Keratinocyte (primary cell): Measurements from ENCODE around the gene ADGRF3. TPM values are rescaled to one million over a fixed set of nuclear protein-coding genes. Genes with fewer than 3 reads are reported as not detected.

Experiments used
- DNase-seq: peaks from one replicate; pipeline ENCODE4 v3.0.0-alpha.2; 2011; ENCODE audit warnings: low read depth, missing footprints, low spot score
- FAIRE-seq: peaks from 2 replicates; lab custom pipeline; 2011; peaks lifted over from hg19 to GRCh38; lab: Jason Lieb, UNC
- H2AFZ ChIP-seq: 2 replicates; pipeline ENCODE4 v1.6.0; 2012; ENCODE audit warnings: low read length, control low read depth, inconsistent platforms; ENCODE audit not compliant: control insufficient read depth
- H3K27ac ChIP-seq: 2 replicates; pipeline ENCODE4 v1.5.1; 2011; ENCODE audit warnings: low read length; ENCODE audit not compliant: control insufficient read depth, insufficient read depth
- H3K27me3 ChIP-seq: 3 replicates; pipeline ENCODE4 v1.6.0; 2011; ENCODE audit warnings: low read length; ENCODE audit not compliant: control insufficient read depth, insufficient read depth; ENCODE audit errors: extremely low read depth
- H3K36me3 ChIP-seq, 2 experiments: 2 replicates in 1 of 2; 3 replicates in 1 of 2; pipeline ENCODE4 v1.5.1; 2011; ENCODE audit warnings: low read length in 2 of 2, mild to moderate bottlenecking in 1 of 2; ENCODE audit not compliant: control insufficient read depth in 2 of 2, insufficient read depth in 2 of 2; ENCODE audit errors: extremely low read depth in 1 of 2
- H3K4me1 ChIP-seq: 3 replicates; pipeline ENCODE4 v1.5.1; 2011; ENCODE audit warnings: low read length; ENCODE audit not compliant: control insufficient read depth, insufficient read depth; ENCODE audit errors: extremely low read depth
- H3K4me2 ChIP-seq: 3 replicates; pipeline ENCODE4 v1.6.0; 2011; ENCODE audit warnings: low read depth, low read length; ENCODE audit not compliant: control insufficient read depth, insufficient read depth; ENCODE audit errors: extremely low read depth
- H3K4me3 ChIP-seq, 3 experiments: fragments of 200-600 bp in 1 of 3; sonication (generic) in 1 of 3; 2 replicates in 2 of 3; 3 replicates in 1 of 3; pipeline ENCODE4 v1.5.1; 2011 to 2016; ENCODE audit warnings: low read length in 3 of 3, mild to moderate bottlenecking in 3 of 3, control low read depth in 2 of 3, inconsistent platforms in 1 of 3, low read depth in 1 of 3, mixed read lengths in 1 of 3, mixed run types in 1 of 3, moderate library complexity in 1 of 3; ENCODE audit not compliant: control insufficient read depth in 2 of 3, insufficient read depth in 2 of 3; ENCODE audit errors: extremely low read depth in 1 of 3
- H3K79me2 ChIP-seq: 2 replicates; pipeline ENCODE4 v1.6.0; 2012; ENCODE audit warnings: low read length; ENCODE audit not compliant: control insufficient read depth, insufficient read depth
- H3K9ac ChIP-seq: 3 replicates; pipeline ENCODE4 v1.6.0; 2011; ENCODE audit warnings: low read length; ENCODE audit not compliant: control insufficient read depth, insufficient read depth; ENCODE audit errors: extremely low read depth
- H3K9me1 ChIP-seq: 3 replicates; pipeline ENCODE4 v1.6.0; 2011; ENCODE audit warnings: low read length; ENCODE audit not compliant: control insufficient read depth, insufficient read depth; ENCODE audit errors: extremely low read depth
- H3K9me3 ChIP-seq: 2 replicates; pipeline ENCODE4 v1.5.1; 2012; ENCODE audit warnings: low read depth, low read length; ENCODE audit not compliant: control insufficient read depth
- H4K20me1 ChIP-seq: 3 replicates; pipeline ENCODE4 v1.6.0; 2011; ENCODE audit warnings: low read length; ENCODE audit not compliant: control insufficient read depth, insufficient read depth; ENCODE audit errors: extremely low read depth
- CTCF ChIP-seq, 3 experiments: IDR thresholded peaks in 1 of 3; conservative IDR thresholded peaks in 1 of 3; optimal IDR thresholded peaks in 1 of 3; 2 replicates in 2 of 3; 3 replicates in 1 of 3; pipeline versions ENCODE3 to v1.5.1; 2011; ENCODE audit warnings: low read length in 3 of 3, mild to moderate bottlenecking in 3 of 3, moderate library complexity in 2 of 3, control low read depth in 1 of 3, inconsistent platforms in 1 of 3; ENCODE audit not compliant: insufficient read depth in 2 of 3; ENCODE audit errors: extremely low read depth in 1 of 3
- EZH2 ChIP-seq: IDR thresholded peaks from one replicate; pipeline ENCODE4 v1.6.1; 2012; ENCODE audit warnings: inconsistent platforms, mild to moderate bottlenecking, low read length, moderate library complexity
- dilution Hi-C: fragments of 300-500 bp; cut with MboI; formaldehyde crosslinking; loops from one replicate; pipeline ENCODE4 v1.7.0; 2020; ENCODE audit warnings: low sequenced_read_pairs; ENCODE audit not compliant: extremely low pct_ligation_motif_present
- polyA plus RNA-seq, 5 experiments: library from polyadenylated mRNA; depleted of rRNA in 3 of 5; stranded (reverse) in 3 of 5; stranded (forward) in 1 of 5; unstranded in 1 of 5; fragments of >200 nt; gene quantifications; 1 replicate in 1 of 5; 2 replicates in 3 of 5; 3 replicates in 1 of 5; pipeline versions ENCODE4 v1.2.1 to v1.2.3, GENCODE V29; 2011 to 2012; ENCODE audit warnings: missing spikeins in 2 of 5, low read depth in 1 of 5, low replicate concordance in 1 of 5

The ADGRF3 gene
- polyA plus RNA-seq, 1 donor (not counting 4 experiments of a cell fraction or from before 2014, with no cell fraction given): 0.17 TPM

- Histone ChIP-seq H2AFZ (no peak overlapping the region), H3K36me3 (peaks cover 0 to 2% of the 10 kb centered on the region in 2 experiments), H3K4me2 (peak overlapping the region; percentile 42), H3K9me3 (no peaks in the 10 kb centered on the region), H3K4me1 (peaks cover 38% of the 10 kb centered on the region), H4K20me1 (peaks cover 2% of the 10 kb centered on the region), H3K9me1 (no peaks in the 10 kb centered on the region), H3K27ac (peak overlapping the region; percentile 26), H3K4me3 (no peak overlapping the region), H3K27me3 (no peaks in the 10 kb centered on the region), H3K79me2 (peaks cover 88% of the 10 kb centered on the region), H3K9ac (no peak overlapping the region)
- dilution Hi-C loops: no loop called here
- DNase-seq (no peak), FAIRE-seq (no peak)
- TF ChIP-seq CTCF (optimal IDR thresholded peaks at IDR 0.05 in 1 of 3, IDR thresholded peaks at IDR 0.05 in 1 of 3, conservative IDR thresholded peaks at IDR 0.05 in 1 of 3; ENCODE audit: extremely low read depth in 1 of 3, insufficient read depth in 2 of 3, low read length in 3 of 3) (no peak), EZH2 (no peak)
These were observed 3.1 kb upstream of the ADGRF3 start for GRCh38 chr2:26349690-26350089.

- H3K27ac ChIP-seq: peak overlapping the region; percentile 70
- H3K9me3 ChIP-seq: peaks cover 4% of the 10 kb centered on the region
- H3K79me2 ChIP-seq: peaks cover 69% of the 10 kb centered on the region
- peak overlapping the region; percentile 74 to 87 (median 81) for H3K4me3 ChIP-seq
- no peak overlapping the region for H2AFZ ChIP-seq
- dilution Hi-C loops: no loop called here
- peak overlapping the region; percentile 97 for H3K4me2 ChIP-seq
- peaks cover 2% of the 10 kb centered on the region for H4K20me1 ChIP-seq
- DNase-seq: no peak
- H3K36me3 ChIP-seq: no peaks in the 10 kb centered on the region
- FAIRE-seq: no peak
- TF ChIP-seq EZH2 (no peak), CTCF (optimal IDR thresholded peaks at IDR 0.05 in 1 of 3, IDR thresholded peaks at IDR 0.05 in 1 of 3, conservative IDR thresholded peaks at IDR 0.05 in 1 of 3; ENCODE audit: extremely low read depth in 1 of 3, insufficient read depth in 2 of 3, low read length in 3 of 3) (no peak)
- peaks cover 23% of the 10 kb centered on the region for H3K4me1 ChIP-seq
- H3K9ac ChIP-seq: peak overlapping the region; percentile 87
- H3K9me1 ChIP-seq: no peaks in the 10 kb centered on the region
- no peaks in the 10 kb centered on the region for H3K27me3 ChIP-seq
These were observed 787 bp upstream of the ADGRF3 start for GRCh38 chr2:26347286-26347865.
